HepG2 (cell line): ENCODE results near the gene SLCO3A1. TPM values are rescaled to one million over a fixed set of nuclear protein-coding genes. Genes with fewer than 3 reads are reported as not detected.

Experiments
- ATAC-seq: fragments of 200-7000 bp; cut with Tn5 transposase; 3 replicates; pipeline ENCODE4 v1.9.1; 2020; ENCODE audit warnings: mild to moderate bottlenecking, moderate library complexity
- BruUV-seq: library from RNA; stranded (reverse); fragments of 400-500 nt; replicated peaks from 2 replicates; lab custom pipeline; 2021; lab: Mats Ljungman, UMichigan
- CTCF ChIA-PET: fragments of 300-600 bp; formaldehyde crosslinking; extraction: SDS; loops from one replicate; lab custom pipeline; 2021; ENCODE audit warnings: low total read pairs, inconsistent platforms, low intra/inter-chr PET ratio; lab: Yijun Ruan, JAX
- POLR2A ChIA-PET: fragments of 350-600 bp; sonication (Branson Sonifier 250); formaldehyde crosslinking; loops from one replicate; lab custom pipeline; 2020; ENCODE audit warnings: antibody characterized with exemption, inconsistent platforms; lab: Yijun Ruan, JAX
- DNase-seq: peaks from one replicate; pipeline ENCODE4 v3.0.0-alpha.2; 2015; ENCODE audit warnings: low spot score
- FAIRE-seq: peaks from 3 replicates; lab custom pipeline; 2011; peaks lifted over from hg19 to GRCh38; lab: Jason Lieb, UNC
- H2AFZ ChIP-seq: one replicate; pipeline ENCODE4 v1.6.1; 2011; ENCODE audit warnings: low read length, inconsistent platforms
- H3K27ac ChIP-seq: fragments of 300-600 bp; 3 replicates; pipeline ENCODE4 v1.8.0; 2011; ENCODE audit warnings: mixed run types, mild to moderate bottlenecking, mixed read lengths, low read length, inconsistent platforms; ENCODE audit not compliant: insufficient read depth; ENCODE audit errors: extremely low read length
- H3K27me3 ChIP-seq, 2 experiments: fragments of 200-600 bp in 1 of 2; 2 replicates in 1 of 2; 3 replicates in 1 of 2; pipeline versions ENCODE4 v1.6.0 to v1.8.0; 2011; ENCODE audit warnings: low read length in 2 of 2, mild to moderate bottlenecking in 2 of 2, moderate library complexity in 2 of 2, inconsistent platforms in 1 of 2; ENCODE audit not compliant: insufficient read depth in 2 of 2, control insufficient read depth in 1 of 2
- H3K36me3 ChIP-seq, 2 experiments: fragments of 200-600 bp in 1 of 2; replicated peaks in 1 of 2; 2 replicates in 1 of 2; 3 replicates in 1 of 2; pipeline versions ENCODE4 v1.5.1 to v1.8.0; 2011; ENCODE audit warnings: low read length in 2 of 2, inconsistent platforms in 1 of 2; ENCODE audit not compliant: insufficient read depth in 2 of 2, control insufficient read depth in 1 of 2
- H3K4me1 ChIP-seq: 2 replicates; pipeline ENCODE4 v1.5.1; 2012; ENCODE audit warnings: low read length, inconsistent platforms; ENCODE audit not compliant: insufficient read depth
- H3K4me2 ChIP-seq: 2 replicates; pipeline ENCODE4 v1.6.0; 2011; ENCODE audit warnings: low read depth, low read length, inconsistent platforms
- H3K4me3 ChIP-seq, 3 experiments: fragments of 200-600 bp in 1 of 3; sonication (generic), shearing (Covaris generic) in 1 of 3; replicated peaks in 1 of 3; 2 replicates each; pipeline ENCODE4 v1.5.1; 2011 to 2016; ENCODE audit warnings: low read length in 3 of 3, inconsistent platforms in 2 of 3, low read depth in 2 of 3, mild to moderate bottlenecking in 2 of 3, control low read depth in 1 of 3, mixed read lengths in 1 of 3; ENCODE audit not compliant: insufficient read depth in 1 of 3
- H3K79me2 ChIP-seq: one replicate; pipeline ENCODE4 v1.6.1; 2011; ENCODE audit warnings: low read length, inconsistent platforms; ENCODE audit not compliant: insufficient read depth
- H3K9ac ChIP-seq: 2 replicates; pipeline ENCODE4 v1.6.0; 2011; ENCODE audit warnings: mild to moderate bottlenecking, low read depth, low read length, inconsistent platforms; ENCODE audit not compliant: insufficient read depth
- H3K9me3 ChIP-seq: 2 replicates; pipeline ENCODE4 v1.5.1; 2012; ENCODE audit warnings: mild to moderate bottlenecking, low read length
- H4K20me1 ChIP-seq: 2 replicates; pipeline ENCODE4 v1.6.0; 2011; ENCODE audit warnings: inconsistent platforms, mild to moderate bottlenecking, low read length, moderate library complexity; ENCODE audit not compliant: insufficient read depth
- BHLHE40 ChIP-seq: IDR thresholded peaks from 2 replicates; pipeline ENCODE4 v1.6.1; 2011; ENCODE audit warnings: low read length, improper control_type of control experiment
- KDM1A ChIP-seq: IDR thresholded peaks from 2 replicates; pipeline ENCODE4 v1.6.1; 2016; ENCODE audit warnings: missing compliant biosample characterization
- MYNN ChIP-seq: sonication (generic); formaldehyde crosslinking; IDR thresholded peaks from 2 replicates; pipeline ENCODE4 v1.4.0; 2020; ENCODE audit warnings: mild to moderate bottlenecking, low read depth, missing genetic modification reagents
- REPIN1 ChIP-seq: sonication (generic); formaldehyde crosslinking; IDR thresholded peaks from 2 replicates; pipeline ENCODE4 v1.8.0; 2022; ENCODE audit warnings: missing genetic modification reagents, low read depth, mild to moderate bottlenecking, borderline replicate concordance
- ZKSCAN5 ChIP-seq: sonication (generic); formaldehyde crosslinking; IDR thresholded peaks from 2 replicates; pipeline ENCODE4 v1.5.1; 2020; ENCODE audit warnings: mild to moderate bottlenecking, missing genetic modification reagents
- ZNF253 ChIP-seq: sonication (generic); formaldehyde crosslinking; IDR thresholded peaks from 2 replicates; pipeline ENCODE4 v1.8.0; 2022; ENCODE audit warnings: mild to moderate bottlenecking, missing genetic modification reagents, borderline replicate concordance
- ZNF768 ChIP-seq: sonication (generic); formaldehyde crosslinking; IDR thresholded peaks from 2 replicates; pipeline ENCODE4 v1.4.0; 2020; ENCODE audit warnings: missing genetic modification reagents
- ZNF777 ChIP-seq: sonication (generic); formaldehyde crosslinking; IDR thresholded peaks from 2 replicates; pipeline ENCODE4 v1.4.0; 2020; ENCODE audit warnings: missing genetic modification reagents
- ZSCAN22 ChIP-seq: sonication (generic); formaldehyde crosslinking; IDR thresholded peaks from 2 replicates; pipeline ENCODE4 v1.4.0; 2020; ENCODE audit warnings: mild to moderate bottlenecking, missing genetic modification reagents
- WGBS: methylation state at CpG from one replicate; pipeline ENCODE4 v1.1.6; 2017; ENCODE audit warnings: low lambda C conversion rate; 5-methylcytosine and 5-hydroxymethylcytosine counted together
- in situ Hi-C: cut with HindIII; loops from 2 replicates; pipeline ENCODE4 v1.10.0; 2017; ENCODE audit warnings: low pct_unique_long_range_greater_than_20kb; ENCODE audit not compliant: extremely low pct_ligation_motif_present
- intact Hi-C: fragments of 100-400 bp; cut with micrococcal nuclease; formaldehyde crosslinking; loops from one replicate; pipeline ENCODE4 v1.10.0; 2022; ENCODE audit not compliant: unreplicated experiment
- polyA plus RNA-seq, 8 experiments: library from polyadenylated mRNA; depleted of rRNA in 3 of 8; stranded (reverse) in 7 of 8; unstranded in 1 of 8; fragments of >200 nt; fragmentation: Illumina TruSeq in 4 of 8; extraction: Trizol in 4 of 8; gene quantifications; 2 replicates each; pipeline versions ENCODE4 v1.2.1 to v1.2.3, GENCODE V29; 2011 to 2016; ENCODE audit warnings: low read depth in 4 of 8, missing spikeins in 1 of 8, mixed read lengths in 1 of 8; ENCODE audit not compliant: insufficient read depth in 1 of 8
- total RNA-seq, 5 experiments: library from RNA; depleted of rRNA; stranded (reverse); fragments of >200 nt; fragmentation: Illumina TruSeq; extraction: Trizol; gene quantifications; 2 replicates each; pipeline ENCODE4 v1.2.3, GENCODE V29; 2016; ENCODE audit warnings: low read depth in 1 of 5
- TF ChIP-seq, protein P1 (sequence below): sonication (generic); formaldehyde crosslinking; IDR thresholded peaks from 2 replicates; pipeline ENCODE4 v1.8.0; 2022; ENCODE audit warnings: mild to moderate bottlenecking, missing genetic modification reagents, moderate library complexity
- TF ChIP-seq, protein P2 (sequence below): sonication (generic); formaldehyde crosslinking; IDR thresholded peaks from 2 replicates; pipeline ENCODE4 v1.4.0; 2020; ENCODE audit warnings: mild to moderate bottlenecking, low read depth, missing genetic modification reagents
- TF ChIP-seq, protein P3 (sequence below): sonication (generic); formaldehyde crosslinking; IDR thresholded peaks from 2 replicates; pipeline ENCODE4 v1.8.1; 2023; ENCODE audit warnings: missing genetic modification reagents, inconsistent platforms, borderline replicate concordance

Gene SLCO3A1
- total and polyA plus RNA-seq, 2 of the 13 experiments (the other 11 are each of a cell fraction or from before 2014, with no cell fraction given): 0.02 TPM; not detected in 1

DNA sequence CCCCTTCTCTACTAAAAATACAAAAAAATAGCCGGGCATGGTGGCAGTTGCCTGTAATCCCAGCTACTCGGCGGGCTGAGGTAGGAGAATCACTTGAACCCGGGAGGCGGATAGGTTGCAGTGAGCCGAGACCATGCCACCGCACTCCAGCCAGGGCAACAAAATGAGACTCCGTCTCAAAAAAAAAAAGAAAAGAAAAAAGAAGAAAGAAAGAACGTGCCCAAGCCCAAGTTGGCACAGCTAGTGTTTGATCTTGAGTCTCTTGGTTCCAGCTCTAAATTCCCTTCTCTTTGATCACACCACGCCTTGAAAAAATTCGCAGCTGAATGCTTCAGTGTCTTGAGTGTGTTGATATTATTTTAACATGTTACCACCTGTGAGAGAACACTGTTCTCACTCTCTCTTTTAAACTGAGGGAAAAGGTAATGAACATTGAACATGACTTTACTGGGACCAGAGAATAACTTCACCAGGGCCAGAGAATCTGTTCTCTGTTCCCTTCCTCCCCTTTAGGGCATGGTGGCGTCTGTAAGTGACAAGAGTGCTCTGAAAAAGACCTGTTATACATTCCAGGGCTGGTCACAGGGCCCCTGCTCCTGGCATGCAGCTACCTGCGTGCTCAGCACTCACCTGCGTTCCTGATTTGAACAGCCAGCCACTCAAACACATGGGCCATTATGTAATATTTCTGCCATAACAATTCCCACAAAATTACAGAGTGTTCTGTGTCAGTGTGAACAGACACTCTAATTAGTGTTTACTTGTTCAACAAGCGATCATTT, 19.0 kb downstream of the SLCO3A1 start:
- ChIA-PET CTCF (no interaction called here), POLR2A (no interaction called here)
- in situ Hi-C loops (no loop called here), intact Hi-C loops (no loop called here)
- H3K27me3 ChIP-seq: no peaks in the 10 kb centered on the region
- 23% methylated on average over 15 of the region's 15 CpGs for WGBS
- BruUV-seq: no TSS peak
- H3K79me2 ChIP-seq: no peaks in the 10 kb centered on the region
- DNase-seq (no peak), ATAC-seq (no peak), FAIRE-seq (no peak)
- no peaks in the 10 kb centered on the region for H3K4me1 ChIP-seq
- no peaks in the 10 kb centered on the region for H4K20me1 ChIP-seq
- no peaks in the 10 kb centered on the region for H3K9me3 ChIP-seq
- no peak overlapping the region for H3K4me2 ChIP-seq
- H3K36me3 ChIP-seq: no peaks in the 10 kb centered on the region
- no peak overlapping the region for H3K9ac ChIP-seq
- H3K27ac ChIP-seq: no peak overlapping the region
- H2AFZ ChIP-seq: no peak overlapping the region
- TF ChIP-seq, protein P1, sequence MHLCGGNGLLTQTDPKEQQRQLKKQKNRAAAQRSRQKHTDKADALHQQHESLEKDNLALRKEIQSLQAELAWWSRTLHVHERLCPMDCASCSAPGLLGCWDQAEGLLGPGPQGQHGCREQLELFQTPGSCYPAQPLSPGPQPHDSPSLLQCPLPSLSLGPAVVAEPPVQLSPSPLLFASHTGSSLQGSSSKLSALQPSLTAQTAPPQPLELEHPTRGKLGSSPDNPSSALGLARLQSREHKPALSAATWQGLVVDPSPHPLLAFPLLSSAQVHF (CRISPR knock-in tag): no peak
- H3K4me3 ChIP-seq: no peak overlapping the region

DNA sequence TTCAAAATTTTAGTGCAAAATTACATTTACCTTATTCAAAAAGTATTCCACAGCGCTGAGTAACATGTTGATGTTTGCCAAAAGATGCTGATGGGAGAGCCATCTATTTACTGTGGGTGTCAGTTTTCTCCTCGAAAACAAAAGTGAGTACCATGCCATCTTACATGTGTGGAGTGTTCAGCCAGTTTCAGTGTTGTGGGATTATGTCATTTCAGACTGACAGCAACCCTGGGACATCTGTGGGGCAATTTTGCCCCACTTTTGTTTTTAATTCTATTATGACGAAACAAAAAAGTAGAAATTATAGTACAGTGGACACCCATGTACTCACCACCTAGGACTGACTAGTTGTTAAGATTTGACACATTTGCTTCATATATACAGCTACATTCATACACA, 19.6 kb downstream of the SLCO3A1 start:
- 11% methylated on average over 3 of the region's 3 CpGs for WGBS
- Histone ChIP-seq H3K4me2 (no peak overlapping the region), H3K27me3 (no peaks in the 10 kb centered on the region), H3K36me3 (no peaks in the 10 kb centered on the region), H2AFZ (no peak overlapping the region), H3K4me3 (no peak overlapping the region), H3K9ac (no peak overlapping the region), H3K79me2 (no peaks in the 10 kb centered on the region), H4K20me1 (no peaks in the 10 kb centered on the region), H3K27ac (no peak overlapping the region), H3K9me3 (no peaks in the 10 kb centered on the region), H3K4me1 (no peaks in the 10 kb centered on the region)
- POLR2A ChIA-PET: no interaction called here
- BruUV-seq: no TSS peak
- no peak for FAIRE-seq
- DNase-seq: no peak
- no peak for ATAC-seq
- CTCF ChIA-PET: no interaction called here
- intact Hi-C loops: no loop called here
- in situ Hi-C loops: no loop called here
- TF ChIP-seq ZKSCAN5 (no peak), ZNF777 (CRISPR knock-in tag) (no peak), BHLHE40 (no peak), KDM1A (no peak), ZNF253 (CRISPR knock-in tag) (no peak), ZSCAN22 (no peak), ZNF768 (CRISPR knock-in tag) (no peak), MYNN (no peak), REPIN1 (CRISPR knock-in tag) (no peak)
- TF ChIP-seq, protein P2, sequence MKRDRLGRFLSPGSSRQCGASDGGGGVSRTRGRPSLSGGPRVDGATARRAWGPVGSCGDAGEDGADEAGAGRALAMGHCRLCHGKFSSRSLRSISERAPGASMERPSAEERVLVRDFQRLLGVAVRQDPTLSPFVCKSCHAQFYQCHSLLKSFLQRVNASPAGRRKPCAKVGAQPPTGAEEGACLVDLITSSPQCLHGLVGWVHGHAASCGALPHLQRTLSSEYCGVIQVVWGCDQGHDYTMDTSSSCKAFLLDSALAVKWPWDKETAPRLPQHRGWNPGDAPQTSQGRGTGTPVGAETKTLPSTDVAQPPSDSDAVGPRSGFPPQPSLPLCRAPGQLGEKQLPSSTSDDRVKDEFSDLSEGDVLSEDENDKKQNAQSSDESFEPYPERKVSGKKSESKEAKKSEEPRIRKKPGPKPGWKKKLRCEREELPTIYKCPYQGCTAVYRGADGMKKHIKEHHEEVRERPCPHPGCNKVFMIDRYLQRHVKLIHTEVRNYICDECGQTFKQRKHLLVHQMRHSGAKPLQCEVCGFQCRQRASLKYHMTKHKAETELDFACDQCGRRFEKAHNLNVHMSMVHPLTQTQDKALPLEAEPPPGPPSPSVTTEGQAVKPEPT (CRISPR knock-in tag): no peak
- TF ChIP-seq, protein P3, sequence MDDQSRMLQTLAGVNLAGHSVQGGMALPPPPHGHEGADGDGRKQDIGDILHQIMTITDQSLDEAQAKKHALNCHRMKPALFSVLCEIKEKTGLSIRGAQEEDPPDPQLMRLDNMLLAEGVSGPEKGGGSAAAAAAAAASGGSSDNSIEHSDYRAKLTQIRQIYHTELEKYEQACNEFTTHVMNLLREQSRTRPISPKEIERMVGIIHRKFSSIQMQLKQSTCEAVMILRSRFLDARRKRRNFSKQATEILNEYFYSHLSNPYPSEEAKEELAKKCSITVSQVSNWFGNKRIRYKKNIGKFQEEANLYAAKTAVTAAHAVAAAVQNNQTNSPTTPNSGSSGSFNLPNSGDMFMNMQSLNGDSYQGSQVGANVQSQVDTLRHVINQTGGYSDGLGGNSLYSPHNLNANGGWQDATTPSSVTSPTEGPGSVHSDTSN (CRISPR knock-in tag): no peak
